ENCODE measurements around the gene MAP7D1.

- no peak for TF ChIP-seq CTCF (IDR thresholded peaks at IDR 0.05; ENCODE audit: low read depth, low read length)
- no peak for TF ChIP-seq EZH2phosphoT487 (IDR thresholded peaks at IDR 0.05; ENCODE audit: low read depth)
These were observed 4.5 kb downstream of the MAP7D1 start for GRCh38 chr1:36160388-36160948.

Data from OCI-LY3 (cell line).